ENCODE measurements around the gene ZNF804B.
"Not testable (repeated sequence)": the region's sequence is repeated elsewhere in the genome, so short reads cannot be mapped to it uniquely, and the experiment has no call there.

ZNF804B gene

GRCh38 chr7:89104748-89105685 is 345.5 kb downstream of the ZNF804B start:
- DNase-seq = no peak

DNA sequence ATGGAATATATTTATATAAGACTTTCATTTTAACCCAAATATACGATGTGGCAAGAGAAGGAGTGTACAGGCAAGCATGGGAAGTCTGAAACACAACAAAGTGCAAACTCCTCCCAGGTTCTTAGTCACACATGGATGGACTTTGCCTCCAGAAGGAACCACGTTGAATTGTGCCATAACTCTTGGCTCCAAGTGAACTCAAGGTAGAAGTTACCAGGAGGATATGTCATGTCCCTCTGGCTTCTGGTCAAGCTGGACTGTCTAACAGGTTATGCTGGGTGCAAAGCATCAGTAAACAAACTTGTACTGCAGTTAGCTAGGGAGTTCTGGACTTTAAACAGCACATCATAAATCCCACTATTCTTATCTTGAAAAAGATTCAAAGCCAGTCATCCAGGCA is 364.4 kb downstream of the ZNF804B start:
- DNase-seq = no peak

GRCh38 chr7:89129600-89130375 is 370.3 kb downstream of the ZNF804B start:
- no peak for DNase-seq

DNA sequence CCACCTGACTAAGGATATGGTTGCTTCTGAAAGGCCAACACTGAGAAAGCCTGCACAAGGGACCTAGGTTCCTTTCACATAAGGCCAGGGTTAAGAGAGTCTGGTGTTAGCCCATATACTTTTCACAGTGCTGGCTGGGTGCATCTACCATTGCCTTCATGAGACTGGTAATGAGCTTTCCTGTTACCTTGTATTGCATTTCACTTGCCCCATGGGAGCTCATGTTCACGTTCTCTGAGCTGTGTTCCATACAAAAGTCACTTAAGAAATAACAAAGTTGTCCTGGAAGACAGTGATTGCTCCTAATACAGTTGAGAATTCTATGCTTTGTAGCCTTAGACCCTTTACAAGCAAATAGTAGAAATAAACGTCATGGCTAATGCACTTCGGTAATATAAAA is 373.9 kb downstream of the ZNF804B start:
- no peak for DNase-seq

DNA sequence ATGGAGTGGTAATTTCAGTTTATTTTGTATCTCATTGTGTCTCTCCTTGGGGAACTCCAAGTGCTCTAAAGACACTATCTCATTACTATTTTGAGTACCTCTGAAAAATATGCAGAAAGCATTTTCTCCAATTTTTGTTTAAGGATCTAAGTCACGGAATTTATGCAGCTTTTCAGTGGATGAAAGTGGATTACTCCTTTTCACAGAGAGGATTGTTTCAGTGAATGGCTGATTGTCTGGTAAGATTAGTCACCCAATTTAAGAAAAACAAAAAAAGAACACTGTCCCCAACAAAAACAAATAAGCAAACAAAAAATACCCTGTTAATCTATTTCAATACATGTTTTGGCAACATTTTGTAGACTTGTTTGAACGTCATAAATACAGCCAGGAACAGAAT is 374.3 kb downstream of the ZNF804B start:
- no peak for DNase-seq

DNA sequence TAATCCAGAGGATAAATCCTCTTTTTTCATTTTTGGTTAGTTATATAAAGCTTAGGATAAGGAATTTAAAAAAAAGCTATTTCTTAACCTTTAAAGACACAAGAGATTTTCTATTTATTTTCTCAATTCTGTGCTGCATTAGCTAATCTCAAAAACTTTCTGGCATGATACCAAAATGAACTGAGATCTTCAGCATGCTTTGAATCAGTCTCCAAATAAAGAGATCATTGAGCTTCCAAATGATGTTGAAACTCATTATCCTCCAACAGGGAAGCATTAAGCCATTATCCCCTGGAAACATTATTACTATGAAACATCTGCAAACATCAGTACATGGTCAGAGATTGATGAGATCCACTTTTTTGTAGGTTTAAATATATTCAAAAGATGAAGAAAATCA is 386.3 kb downstream of the ZNF804B start:
- no peak for DNase-seq

GRCh38 chr7:89160107-89160506 is 400.6 kb downstream of the ZNF804B start:
- DNase-seq = no peak

DNA sequence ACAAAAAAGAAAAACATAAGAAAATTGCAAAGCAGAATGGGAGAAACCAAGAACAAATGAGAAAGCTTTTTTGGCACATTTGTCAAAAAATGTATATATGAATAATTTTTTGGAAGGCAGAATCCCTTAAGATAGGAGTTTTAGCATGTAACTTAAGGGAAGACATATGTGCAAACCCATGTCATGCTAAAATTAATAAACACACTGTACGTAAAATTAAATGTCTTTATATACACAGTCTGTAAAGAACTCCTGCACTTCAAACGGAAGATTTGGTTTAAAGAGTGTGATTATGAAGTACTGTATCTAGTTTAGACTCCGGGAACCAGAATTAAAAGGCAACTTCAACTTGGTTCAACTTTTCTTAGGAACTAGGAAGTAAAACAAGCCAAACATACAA is 405.9 kb downstream of the ZNF804B start:
- DNase-seq = no peak

GRCh38 chr7:89170628-89171027 is 411.1 kb downstream of the ZNF804B start:
- no peak for DNase-seq

DNA sequence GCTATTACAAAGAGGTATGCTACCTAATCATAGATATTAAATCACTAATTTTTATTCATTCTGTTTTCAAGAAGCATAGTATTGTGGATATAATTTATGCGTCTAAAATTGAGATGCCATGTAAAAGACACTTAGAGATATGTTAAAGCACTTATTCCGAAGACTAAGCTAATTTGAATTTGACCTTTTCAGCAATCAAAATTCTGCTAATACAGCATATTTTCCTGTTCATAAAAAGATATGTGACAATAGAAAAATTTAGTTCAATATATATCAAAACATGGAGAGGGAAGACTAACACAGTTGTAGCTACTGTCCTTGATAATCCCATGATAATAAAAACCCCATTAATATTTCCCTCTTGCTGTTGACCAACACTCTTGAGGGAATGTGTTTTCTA is 422.6 kb downstream of the ZNF804B start:
- DNase-seq = no peak

DNA sequence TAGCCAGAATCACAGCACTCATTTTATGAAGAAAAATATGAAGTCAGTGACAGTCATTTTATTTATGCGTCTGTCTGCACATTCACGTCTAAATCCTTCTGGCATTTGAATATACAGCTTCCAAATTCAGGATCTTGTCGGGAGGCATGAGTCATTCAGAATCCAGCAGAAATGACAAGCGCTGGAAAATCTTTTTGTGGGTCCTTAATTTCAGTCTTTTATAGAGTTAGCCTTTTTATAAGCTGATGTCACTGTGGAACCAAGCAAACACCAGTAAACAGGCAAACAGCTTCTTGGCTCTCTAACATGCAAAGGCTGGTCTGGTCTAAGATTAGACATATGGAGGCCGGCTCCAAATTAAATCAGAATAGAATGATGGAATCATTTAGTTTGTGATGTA is 424.2 kb downstream of the ZNF804B start:
- DNase-seq = no peak

- DNase-seq = no peak
Measured at GRCh38 chr7:89200758-89201157, 441.3 kb downstream of the ZNF804B start.

- DNase-seq = no peak
Measured at GRCh38 chr7:89223900-89224395, 464.4 kb downstream of the ZNF804B start.

- DNase-seq = not testable (repeated sequence)
Measured at GRCh38 chr7:89228688-89229171, 469.2 kb downstream of the ZNF804B start.

- DNase-seq = no peak
Measured at GRCh38 chr7:89238156-89238555, 478.7 kb downstream of the ZNF804B start.

DNA sequence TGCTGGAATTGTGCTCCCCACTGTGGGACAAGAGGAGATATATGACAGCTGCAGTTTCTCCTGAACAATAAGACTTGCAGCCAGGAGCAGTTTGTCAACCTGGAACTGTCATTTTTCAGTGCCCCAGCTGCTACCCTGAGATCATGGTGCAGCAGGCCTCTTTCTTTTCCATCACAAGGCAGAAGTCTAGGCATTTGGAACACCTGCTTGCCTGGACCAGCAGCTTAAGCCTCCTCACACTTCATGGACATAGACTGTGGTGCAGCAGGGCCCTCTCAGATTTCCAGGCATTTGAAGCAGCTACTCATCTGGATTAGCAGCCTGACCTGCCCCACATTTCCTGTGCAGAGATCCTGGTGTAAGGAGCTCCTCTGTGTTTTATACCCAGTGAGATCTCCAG is 486.7 kb downstream of the ZNF804B start:
- no peak for DNase-seq

- no peak for DNase-seq
Measured at GRCh38 chr7:89247207-89247606, 487.7 kb downstream of the ZNF804B start.

- DNase-seq = no peak
Measured at GRCh38 chr7:89259085-89259484, 499.6 kb downstream of the ZNF804B start.

DNA sequence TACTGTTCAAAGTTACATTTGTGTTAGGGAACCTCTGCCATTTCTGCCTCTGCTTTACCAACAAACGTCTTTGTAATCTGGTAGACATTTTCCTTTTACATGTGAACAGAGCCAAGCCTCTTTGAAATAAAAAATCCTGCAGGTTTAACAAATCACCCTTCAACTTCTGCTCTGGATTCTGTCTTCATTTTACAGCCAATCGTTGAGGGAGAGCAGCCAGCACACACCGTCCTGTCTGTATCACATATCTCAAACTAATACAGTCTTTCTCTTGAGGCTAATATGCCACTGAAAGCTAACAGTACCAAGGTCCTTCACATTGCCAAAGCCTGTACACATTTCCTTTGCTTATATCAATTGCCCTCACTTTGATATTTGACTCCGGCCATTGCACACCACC is 504.6 kb downstream of the ZNF804B start:
- DNase-seq = no peak

GRCh38 chr7:89265631-89266030 is 506.1 kb downstream of the ZNF804B start:
- DNase-seq = no peak

DNA sequence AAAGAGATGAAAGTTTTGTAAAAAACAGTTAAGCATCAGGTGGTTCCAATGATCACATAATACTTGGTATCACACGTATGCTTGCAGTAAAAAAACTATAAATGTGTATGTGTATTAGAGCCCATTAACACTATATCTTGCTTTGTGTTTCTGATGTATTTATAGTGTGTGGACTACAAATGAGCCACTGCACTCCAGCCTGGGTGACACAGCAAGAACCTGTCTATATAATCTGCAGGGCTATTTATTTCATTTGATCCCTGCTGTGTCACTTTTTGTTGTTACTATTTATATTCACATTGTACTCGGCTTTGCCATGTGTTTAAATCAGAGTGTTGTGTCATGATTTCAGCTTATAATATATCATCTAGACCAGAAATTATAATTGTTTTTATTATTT is 523.8 kb downstream of the ZNF804B start:
- DNase-seq = no peak

DNA sequence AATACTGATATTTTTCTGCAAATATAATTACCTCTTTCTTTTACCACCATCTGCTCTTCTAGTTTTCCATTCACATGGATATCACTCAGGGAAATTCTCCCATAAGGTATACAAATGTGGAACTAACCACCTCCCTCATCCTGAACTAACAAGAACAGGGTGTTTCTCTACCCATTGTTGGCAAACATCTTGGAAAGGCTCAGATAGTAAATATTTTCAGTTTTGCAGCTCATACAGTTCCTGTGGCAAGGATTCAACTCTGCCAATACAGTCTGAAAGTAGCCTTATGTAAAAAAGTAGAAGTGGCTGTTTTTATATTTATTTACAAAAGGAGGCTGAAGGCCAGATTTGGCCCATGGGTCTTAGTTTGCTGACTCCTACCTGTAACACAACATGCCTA is 549.0 kb downstream of the ZNF804B start:
- DNase-seq = no peak

DNA sequence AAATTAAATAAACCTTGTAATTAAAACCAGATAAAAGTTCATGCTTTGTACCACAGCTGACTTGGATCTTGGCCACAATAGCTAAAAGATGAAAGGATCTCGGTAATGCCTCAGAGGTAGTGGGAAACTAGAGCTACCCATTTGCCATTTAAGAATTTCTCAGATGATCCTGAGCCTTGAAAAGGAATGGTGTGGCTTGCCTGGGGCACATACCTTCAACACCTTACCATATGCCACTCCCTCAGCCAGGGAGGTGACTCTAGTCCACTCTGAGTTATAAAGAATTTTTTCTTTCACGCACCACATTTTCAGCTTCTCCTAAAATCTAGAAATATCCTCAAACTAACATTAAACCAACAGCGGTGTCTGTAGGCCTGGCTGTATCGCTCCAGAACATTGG is 552.4 kb downstream of the ZNF804B start:
- DNase-seq = no peak

GRCh38 chr7:89312551-89312950 is 553.1 kb downstream of the ZNF804B start:
- DNase-seq = no peak

All from cortex of kidney (tissue), 1 donor.